ENCODE measurements around the gene SYT7.
"Not testable (repeated sequence)": the region's sequence is repeated elsewhere in the genome, so short reads cannot be mapped to it uniquely, and the experiment has no call there.

SYT7 gene

GRCh38 chr11:61468002-61468401 is 112.9 kb downstream of the SYT7 start:
- no peaks in the 10 kb centered on the region for H3K9me3 ChIP-seq (ENCODE audit: control insufficient read depth, low read length)
- H3K27me3 ChIP-seq (ENCODE audit: control insufficient read depth, insufficient read depth, low read length, poor library complexity, severe bottlenecking): no peaks in the 10 kb centered on the region
- no peak overlapping the region for H3K4me3 ChIP-seq (ENCODE audit: insufficient read depth, low read depth, low read length)
- 90 to 93% methylated on average over 7 of the region's 7 CpGs for WGBS, 2 experiments
- no peaks in the 10 kb centered on the region for H3K36me3 ChIP-seq (ENCODE audit: control insufficient read depth, insufficient read depth, low read length)
- H3K4me1 ChIP-seq (ENCODE audit: control insufficient read depth, insufficient read depth, low read length): no peaks in the 10 kb centered on the region
- no peak overlapping the region for H3K27ac ChIP-seq (ENCODE audit: insufficient read depth, low read depth, low read length, poor library complexity, severe bottlenecking)

GRCh38 chr11:61467602-61468001 is 113.3 kb downstream of the SYT7 start:
- not testable (repeated sequence) for H3K27me3 ChIP-seq (ENCODE audit: control insufficient read depth, insufficient read depth, low read length, poor library complexity, severe bottlenecking); H3K9me3 ChIP-seq (ENCODE audit: control insufficient read depth, low read length); H3K27ac ChIP-seq (ENCODE audit: insufficient read depth, low read depth, low read length, poor library complexity, severe bottlenecking); H3K4me1 ChIP-seq (ENCODE audit: control insufficient read depth, insufficient read depth, low read length); H3K36me3 ChIP-seq (ENCODE audit: control insufficient read depth, insufficient read depth, low read length); H3K4me3 ChIP-seq (ENCODE audit: insufficient read depth, low read depth, low read length)
- 91 to 94% methylated on average over 6 of the region's 6 CpGs for WGBS, 2 experiments

Data from ectodermal cell (in vitro differentiated cells).